Trophoblast cell (in vitro differentiated cells and primary cell): ENCODE measurements around the gene DUSP1.
A peak's percentile ranks its signal among the peaks of the same experiment; 100 is the strongest.

ENCODE experiments used
- DNase-seq, 2 donors: peaks; one replicate each; pipeline ENCODE4 v3.0.0-alpha.2; 2016
- H2AFZ ChIP-seq: 2 replicates; pipeline ENCODE4 v1.6.1; 2013; ENCODE audit warnings: low read length, moderate library complexity, mild to moderate bottlenecking; ENCODE audit not compliant: insufficient read depth, poor library complexity
- H2AK5ac ChIP-seq: 2 replicates; pipeline ENCODE4 v1.6.1; 2013; ENCODE audit warnings: mild to moderate bottlenecking, low read length
- H2BK120ac ChIP-seq: 2 replicates; pipeline ENCODE4 v1.6.1; 2013; ENCODE audit warnings: low read length, mild to moderate bottlenecking, moderate library complexity; ENCODE audit not compliant: insufficient read depth, poor library complexity
- H2BK12ac ChIP-seq: 2 replicates; pipeline ENCODE4 v1.6.1; 2013; ENCODE audit warnings: mild to moderate bottlenecking, low read length, moderate library complexity
- H2BK5ac ChIP-seq: 2 replicates; pipeline ENCODE4 v1.6.1; 2013; ENCODE audit warnings: low read length, low read depth, moderate library complexity, mild to moderate bottlenecking; ENCODE audit not compliant: poor library complexity
- H3K14ac ChIP-seq: 2 replicates; pipeline ENCODE4 v1.6.1; 2013; ENCODE audit warnings: mild to moderate bottlenecking, low read length
- H3K18ac ChIP-seq: 2 replicates; pipeline ENCODE4 v1.6.1; 2013; ENCODE audit warnings: mild to moderate bottlenecking, low read length
- H3K23ac ChIP-seq: 2 replicates; pipeline ENCODE4 v1.6.1; 2013; ENCODE audit warnings: low read length
- H3K27ac ChIP-seq: 2 replicates; pipeline ENCODE4 v1.5.1; 2013; ENCODE audit warnings: low read depth, mild to moderate bottlenecking, inconsistent platforms, low read length, moderate library complexity
- H3K27me3 ChIP-seq: 2 replicates; pipeline ENCODE4 v1.6.1; 2013; ENCODE audit warnings: inconsistent platforms, mild to moderate bottlenecking, low read length, moderate library complexity; ENCODE audit not compliant: insufficient read depth
- H3K36me3 ChIP-seq, 2 experiments: 1 replicate in 1 of 2; 2 replicates in 1 of 2; pipeline ENCODE4 v1.6.1; 2013; ENCODE audit warnings: low read length in 2 of 2, mild to moderate bottlenecking in 2 of 2, moderate library complexity in 1 of 2; ENCODE audit not compliant: insufficient read depth in 2 of 2, control insufficient read depth in 1 of 2
- H3K4ac ChIP-seq: 2 replicates; pipeline ENCODE4 v1.6.1; 2013; ENCODE audit warnings: low read depth, mild to moderate bottlenecking, low read length, moderate library complexity
- H3K4me1 ChIP-seq, 2 experiments: 1 replicate in 1 of 2; 2 replicates in 1 of 2; pipeline ENCODE4 v1.6.1; 2013; ENCODE audit warnings: low read length in 2 of 2, mild to moderate bottlenecking in 2 of 2, moderate library complexity in 1 of 2; ENCODE audit not compliant: insufficient read depth in 2 of 2, control insufficient read depth in 1 of 2
- H3K4me2 ChIP-seq: 2 replicates; pipeline ENCODE4 v1.6.1; 2013; ENCODE audit warnings: inconsistent platforms, mild to moderate bottlenecking, low read length, moderate library complexity
- H3K4me3 ChIP-seq: 2 replicates; pipeline ENCODE4 v1.5.1; 2013; ENCODE audit warnings: mild to moderate bottlenecking, low read depth, low read length, inconsistent platforms
- H3K79me1 ChIP-seq: one replicate; pipeline ENCODE4 v1.6.1; 2013; ENCODE audit warnings: low read length
- H3K79me2 ChIP-seq: 2 replicates; pipeline ENCODE4 v1.6.1; 2013; ENCODE audit warnings: low read length, mild to moderate bottlenecking; ENCODE audit not compliant: control insufficient read depth, insufficient read depth, poor library complexity
- H3K9ac ChIP-seq: 2 replicates; pipeline ENCODE4 v1.6.1; 2013; ENCODE audit warnings: mild to moderate bottlenecking, low read length
- H3K9me3 ChIP-seq: 2 replicates; pipeline ENCODE4 v1.6.1; 2013; ENCODE audit warnings: low read depth, mild to moderate bottlenecking, control low read depth, inconsistent platforms, low read length; ENCODE audit not compliant: insufficient read depth
- H4K12ac ChIP-seq: 2 replicates; pipeline ENCODE4 v1.6.1; 2013; ENCODE audit warnings: low read depth, mild to moderate bottlenecking, low read length, moderate library complexity
- H4K8ac ChIP-seq: 2 replicates; pipeline ENCODE4 v1.6.1; 2013; ENCODE audit warnings: low read depth, mild to moderate bottlenecking, low read length, moderate library complexity
- H4K91ac ChIP-seq: one replicate; pipeline ENCODE4 v1.6.1; 2013; ENCODE audit warnings: low read depth, mild to moderate bottlenecking, low read length, moderate library complexity
- WGBS: extraction: QIAGEN DNeasy Blood & Tissue Kit; methylation state at CpG from one replicate; pipeline ENCODE4 v1.1.7; 2013; ENCODE audit warnings: missing lambda C conversion rate; ENCODE audit not compliant: insufficient read length, insufficient coverage; ENCODE audit errors: extremely low coverage; 5-methylcytosine and 5-hydroxymethylcytosine counted together

The DUSP1 gene

GRCh38 chr5:172724242-172725183, 46.5 kb downstream of the DUSP1 start:
- Histone ChIP-seq H2BK12ac (no peak overlapping the region), H2AK5ac (no peak overlapping the region), H4K91ac (no peak overlapping the region), H3K4me2 (no peak overlapping the region), H3K9ac (no peak overlapping the region), H2BK120ac (no peak overlapping the region), H2BK5ac (no peak overlapping the region), H3K23ac (no peak overlapping the region), H3K18ac (no peak overlapping the region), H3K27ac (no peak overlapping the region), H4K8ac (no peak overlapping the region), H3K27me3 (no peaks in the 10 kb centered on the region), H3K36me3 (no peaks in the 10 kb centered on the region), H3K14ac (no peak overlapping the region), H3K4me3 (no peak overlapping the region), H3K79me1 (no peaks in the 10 kb centered on the region), H2AFZ (no peak overlapping the region), H3K4me1 (no peaks in the 10 kb centered on the region), H3K9me3 (peaks cover 2% of the 10 kb centered on the region), H3K4ac (no peak overlapping the region), H3K79me2 (no peaks in the 10 kb centered on the region), H4K12ac (no peak overlapping the region)
- DNase-seq: no peak
- WGBS: no CpG with 5 or more reads among the region's 22 CpGs

DNA sequence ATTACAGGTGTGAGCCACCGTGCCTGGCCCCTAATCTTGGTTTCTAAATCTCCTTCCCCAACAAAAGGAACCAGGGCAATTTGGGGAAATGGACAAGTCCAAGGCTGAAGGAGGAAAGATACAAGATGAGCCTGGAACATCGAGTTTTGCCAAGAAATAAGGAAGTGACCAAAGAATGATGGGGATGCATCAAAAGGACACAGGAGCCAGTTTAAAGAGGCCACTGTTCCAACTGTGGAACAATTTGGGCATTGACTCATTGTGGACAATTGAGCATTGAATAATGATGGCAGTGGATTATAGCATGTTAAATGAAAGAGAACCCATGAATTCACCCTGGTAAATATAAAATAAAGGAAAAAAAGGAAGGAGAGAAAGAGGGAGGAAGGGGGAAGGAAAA, 47.5 kb downstream of the DUSP1 start:
- WGBS: no CpG with 5 or more reads among the region's 2 CpGs
- Histone ChIP-seq H3K4me2 (no peak overlapping the region), H2BK5ac (no peak overlapping the region), H3K79me1 (no peaks in the 10 kb centered on the region), H2BK120ac (no peak overlapping the region), H2AFZ (no peak overlapping the region), H3K14ac (no peak overlapping the region), H2AK5ac (no peak overlapping the region), H3K27me3 (no peaks in the 10 kb centered on the region), H3K23ac (no peak overlapping the region), H3K4ac (no peak overlapping the region), H4K12ac (no peak overlapping the region), H2BK12ac (no peak overlapping the region), H3K4me1 (no peaks in the 10 kb centered on the region), H3K36me3 (no peaks in the 10 kb centered on the region), H3K79me2 (no peaks in the 10 kb centered on the region), H3K27ac (no peak overlapping the region), H4K8ac (no peak overlapping the region), H4K91ac (no peak overlapping the region), H3K9me3 (peaks cover 2% of the 10 kb centered on the region), H3K18ac (no peak overlapping the region), H3K9ac (no peak overlapping the region), H3K4me3 (no peak overlapping the region)
- DNase-seq: no peak

- no peak overlapping the region for H4K8ac ChIP-seq
- H2BK120ac ChIP-seq: no peak overlapping the region
- H3K27ac ChIP-seq: no peak overlapping the region
- no peak overlapping the region for H2AFZ ChIP-seq
- no peaks in the 10 kb centered on the region for H3K27me3 ChIP-seq
- no peaks in the 10 kb centered on the region for H3K36me3 ChIP-seq
- no CpG with 5 or more reads among the region's 12 CpGs for WGBS
- no peaks in the 10 kb centered on the region for H3K79me1 ChIP-seq
- no peak overlapping the region for H3K4me2 ChIP-seq
- H3K4me1 ChIP-seq: no peaks in the 10 kb centered on the region
- H3K4ac ChIP-seq: no peak overlapping the region
- H3K79me2 ChIP-seq: no peaks in the 10 kb centered on the region
- peaks cover 2% of the 10 kb centered on the region for H3K9me3 ChIP-seq
- DNase-seq: peak in 1 of 2 donors; percentile 18
- no peak overlapping the region for H3K18ac ChIP-seq
- H3K4me3 ChIP-seq: no peak overlapping the region
- no peak overlapping the region for H3K23ac ChIP-seq
- H3K14ac ChIP-seq: no peak overlapping the region
- no peak overlapping the region for H3K9ac ChIP-seq
- no peak overlapping the region for H4K12ac ChIP-seq
- H2AK5ac ChIP-seq: no peak overlapping the region
- no peak overlapping the region for H2BK12ac ChIP-seq
- H4K91ac ChIP-seq: no peak overlapping the region
- no peak overlapping the region for H2BK5ac ChIP-seq
Measured at GRCh38 chr5:172722327-172722815, 48.6 kb downstream of the DUSP1 start.

DNA sequence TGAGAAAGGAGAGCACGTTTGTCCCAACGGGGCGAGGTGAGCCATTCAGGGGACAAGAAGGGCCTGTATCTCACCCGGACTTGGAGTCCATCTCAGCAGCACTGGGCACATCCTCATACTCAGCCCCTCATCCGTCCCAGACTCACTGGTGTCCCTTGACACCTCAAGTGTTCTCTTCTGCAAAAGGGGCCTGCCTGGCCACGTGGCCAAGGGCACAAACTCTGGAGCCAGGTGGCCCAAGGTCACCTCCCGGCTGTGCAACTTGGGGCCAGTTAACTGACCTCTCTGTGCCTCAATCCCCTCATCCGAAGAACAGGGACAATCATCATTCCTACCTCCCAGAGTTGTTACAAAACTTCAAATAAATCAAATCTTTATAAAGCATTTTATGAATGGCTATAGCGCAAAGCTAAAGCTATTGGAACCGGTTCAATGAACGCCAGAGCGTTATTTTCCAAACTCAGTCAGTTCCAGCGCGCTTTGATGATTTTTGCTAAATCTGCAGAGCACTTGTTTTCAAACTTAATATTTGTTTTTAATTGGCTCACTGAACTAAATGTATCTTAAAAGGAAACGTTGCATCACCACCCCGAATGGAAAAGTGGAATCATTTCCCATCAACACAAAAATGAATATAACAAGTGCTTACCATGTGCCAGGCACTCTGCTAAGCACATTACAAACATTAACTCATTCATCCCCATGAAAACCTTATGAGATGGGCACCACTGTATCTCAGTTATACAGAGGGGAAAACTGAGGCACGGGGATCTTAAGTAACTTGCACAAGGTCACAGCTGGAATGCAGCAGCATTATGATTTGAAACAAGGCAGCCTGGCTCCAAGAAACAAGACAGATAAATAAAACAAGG, 49.3 kb downstream of the DUSP1 start:
- no peak overlapping the region for H2BK120ac ChIP-seq
- no peak overlapping the region for H2BK12ac ChIP-seq
- no peak for DNase-seq
- H3K4me3 ChIP-seq: no peak overlapping the region
- H2AFZ ChIP-seq: no peak overlapping the region
- no peak overlapping the region for H4K8ac ChIP-seq
- H3K27me3 ChIP-seq: no peaks in the 10 kb centered on the region
- no peak overlapping the region for H3K4ac ChIP-seq
- no CpG with 5 or more reads among the region's 17 CpGs for WGBS
- H3K27ac ChIP-seq: no peak overlapping the region
- no peak overlapping the region for H3K9ac ChIP-seq
- no peak overlapping the region for H4K12ac ChIP-seq
- no peak overlapping the region for H3K4me2 ChIP-seq
- H3K79me1 ChIP-seq: no peaks in the 10 kb centered on the region
- no peak overlapping the region for H3K14ac ChIP-seq
- H3K36me3 ChIP-seq: no peaks in the 10 kb centered on the region
- H3K23ac ChIP-seq: no peak overlapping the region
- no peak overlapping the region for H2AK5ac ChIP-seq
- H4K91ac ChIP-seq: no peak overlapping the region
- no peaks in the 10 kb centered on the region for H3K79me2 ChIP-seq
- H3K9me3 ChIP-seq: peaks cover 2% of the 10 kb centered on the region
- no peaks in the 10 kb centered on the region for H3K4me1 ChIP-seq
- H2BK5ac ChIP-seq: no peak overlapping the region
- H3K18ac ChIP-seq: no peak overlapping the region
